Coronary artery (tissue), 2 donors: Measurements from ENCODE around the gene GSX2.
"Not testable (repeated sequence)": the region's sequence is repeated elsewhere in the genome, so short reads cannot be mapped to it uniquely, and the experiment has no call there.

ENCODE experiments used
- DNase-seq: peaks from one replicate; pipeline ENCODE4 v3.0.0-alpha.2; 2017; ENCODE audit warnings: low spot score
- H3K27ac ChIP-seq, 2 donors: fragments of 200-600 bp; sonication (generic); one replicate each; pipeline ENCODE4 v1.5.1; 2016 to 2019
- H3K4me3 ChIP-seq: fragments of 200-600 bp; sonication (generic); 2 replicates; pipeline ENCODE4 v1.5.1; 2016; ENCODE audit warnings: mild to moderate bottlenecking, moderate library complexity
- TF ChIP-seq, protein P1 (sequence below): fragments of 200-600 bp; sonication (generic); IDR thresholded peaks from one replicate; pipeline ENCODE4 v1.5.1; 2019; ENCODE audit warnings: antibody characterized with exemption

The GSX2 gene

DNA sequence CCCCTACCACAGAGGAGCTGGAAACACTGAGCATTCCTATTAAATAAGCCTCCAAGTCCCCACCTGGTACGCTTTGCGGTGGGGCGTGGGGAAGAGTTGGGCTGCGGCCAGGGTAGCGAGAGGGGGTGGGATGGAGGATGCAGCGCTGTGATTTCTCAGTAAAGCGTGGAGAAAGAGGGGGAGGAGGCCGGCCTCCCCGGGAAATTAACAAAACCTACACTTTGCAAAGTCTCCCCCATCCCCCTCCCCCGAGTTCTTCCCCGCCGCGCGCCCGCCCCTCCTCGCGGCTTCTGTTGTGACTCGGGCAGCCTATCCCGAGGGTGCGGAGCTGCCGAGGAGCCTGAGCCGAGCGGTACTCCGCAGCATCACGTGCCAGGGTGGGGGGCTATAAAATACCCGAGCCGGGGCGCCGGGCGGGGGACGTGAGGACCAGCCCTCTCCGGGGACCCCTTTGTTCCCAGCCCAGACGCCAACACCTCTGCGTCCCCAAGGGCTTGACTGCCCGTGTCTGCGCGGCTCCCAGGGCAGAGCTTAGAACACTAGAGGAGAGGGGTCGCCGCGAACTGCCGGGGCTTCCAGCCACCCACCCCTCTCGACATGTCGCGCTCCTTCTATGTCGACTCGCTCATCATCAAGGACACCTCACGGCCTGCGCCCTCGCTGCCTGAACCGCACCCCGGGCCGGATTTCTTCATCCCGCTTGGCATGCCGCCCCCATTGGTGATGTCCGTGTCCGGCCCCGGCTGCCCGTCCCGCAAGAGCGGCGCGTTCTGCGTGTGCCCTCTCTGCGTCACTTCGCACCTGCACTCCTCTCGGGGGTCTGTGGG, at the start of gene GSX2:
Gene GSX2, plus strand, starts transcription at position 416 of the 827 bp plus-strand sequence. Its CDS starts 182 bp downstream, at position 598.
- TF ChIP-seq, protein P1, sequence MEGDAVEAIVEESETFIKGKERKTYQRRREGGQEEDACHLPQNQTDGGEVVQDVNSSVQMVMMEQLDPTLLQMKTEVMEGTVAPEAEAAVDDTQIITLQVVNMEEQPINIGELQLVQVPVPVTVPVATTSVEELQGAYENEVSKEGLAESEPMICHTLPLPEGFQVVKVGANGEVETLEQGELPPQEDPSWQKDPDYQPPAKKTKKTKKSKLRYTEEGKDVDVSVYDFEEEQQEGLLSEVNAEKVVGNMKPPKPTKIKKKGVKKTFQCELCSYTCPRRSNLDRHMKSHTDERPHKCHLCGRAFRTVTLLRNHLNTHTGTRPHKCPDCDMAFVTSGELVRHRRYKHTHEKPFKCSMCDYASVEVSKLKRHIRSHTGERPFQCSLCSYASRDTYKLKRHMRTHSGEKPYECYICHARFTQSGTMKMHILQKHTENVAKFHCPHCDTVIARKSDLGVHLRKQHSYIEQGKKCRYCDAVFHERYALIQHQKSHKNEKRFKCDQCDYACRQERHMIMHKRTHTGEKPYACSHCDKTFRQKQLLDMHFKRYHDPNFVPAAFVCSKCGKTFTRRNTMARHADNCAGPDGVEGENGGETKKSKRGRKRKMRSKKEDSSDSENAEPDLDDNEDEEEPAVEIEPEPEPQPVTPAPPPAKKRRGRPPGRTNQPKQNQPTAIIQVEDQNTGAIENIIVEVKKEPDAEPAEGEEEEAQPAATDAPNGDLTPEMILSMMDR, result no peak
- H3K4me3 ChIP-seq, result peak within 1 kb of the TSS; percentile 69
- no peak for DNase-seq
- H3K27ac ChIP-seq, result no peak within 1 kb of the TSS

GRCh38 chr4:54050214-54050904, 49.6 kb upstream of the GSX2 start:
- H3K4me3 ChIP-seq, result no peak overlapping the region
- TF ChIP-seq, protein P1, result no peak
- DNase-seq, result no peak
- H3K27ac ChIP-seq, result no peak overlapping the region

GRCh38 chr4:54053322-54053721, 46.6 kb upstream of the GSX2 start:
- H3K27ac ChIP-seq, DNase-seq, H3K4me3 ChIP-seq: not testable (repeated sequence)

DNA sequence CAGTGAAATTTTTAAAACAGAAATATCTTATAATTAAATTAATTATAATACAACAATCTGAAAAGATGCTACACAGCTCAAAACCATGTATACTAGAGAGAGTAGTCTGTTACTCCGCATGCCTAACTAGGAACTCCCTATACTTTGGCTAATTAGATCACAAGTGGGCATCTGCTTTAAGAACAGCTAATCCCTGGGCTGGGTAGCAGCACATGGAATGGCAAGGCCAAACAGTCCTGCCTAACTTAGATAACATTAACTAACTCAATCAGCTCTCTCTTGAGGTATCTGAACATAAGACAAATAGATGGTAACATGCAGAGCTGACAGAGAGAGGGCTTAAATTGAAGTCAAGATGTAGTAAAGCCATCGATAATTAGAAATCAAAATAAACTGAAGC, 45.5 kb upstream of the GSX2 start:
- no peak for DNase-seq
- Histone ChIP-seq H3K4me3 (no peak overlapping the region), H3K27ac (no peak overlapping the region)
- TF ChIP-seq, protein P1, result no peak

- no peak overlapping the region for H3K27ac ChIP-seq
- TF ChIP-seq, protein P1, result no peak
- H3K4me3 ChIP-seq, result no peak overlapping the region
- DNase-seq, result no peak
Measured at GRCh38 chr4:54055494-54055893, 44.5 kb upstream of the GSX2 start.

DNA sequence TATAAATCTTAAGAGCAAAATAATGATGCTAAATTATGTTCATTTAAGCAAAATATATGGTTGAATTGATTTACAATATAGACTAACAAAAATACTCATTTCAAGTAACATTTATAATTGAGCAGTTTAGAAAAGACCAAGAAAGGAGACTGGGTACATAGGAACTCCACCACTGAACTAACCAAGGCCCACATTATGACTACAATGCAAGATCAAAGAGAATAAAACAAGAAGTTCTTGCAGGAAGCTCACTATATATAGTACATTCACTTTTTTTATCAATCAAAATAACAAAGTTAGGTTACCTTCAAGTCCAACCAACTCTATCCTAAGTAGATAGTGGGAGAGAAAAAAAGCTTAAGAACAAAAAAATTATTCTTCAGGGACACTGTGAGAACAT, 43.6 kb upstream of the GSX2 start:
- DNase-seq, result no peak
- H3K27ac ChIP-seq, result no peak overlapping the region
- TF ChIP-seq, protein P1, result no peak
- H3K4me3 ChIP-seq, result no peak overlapping the region

DNA sequence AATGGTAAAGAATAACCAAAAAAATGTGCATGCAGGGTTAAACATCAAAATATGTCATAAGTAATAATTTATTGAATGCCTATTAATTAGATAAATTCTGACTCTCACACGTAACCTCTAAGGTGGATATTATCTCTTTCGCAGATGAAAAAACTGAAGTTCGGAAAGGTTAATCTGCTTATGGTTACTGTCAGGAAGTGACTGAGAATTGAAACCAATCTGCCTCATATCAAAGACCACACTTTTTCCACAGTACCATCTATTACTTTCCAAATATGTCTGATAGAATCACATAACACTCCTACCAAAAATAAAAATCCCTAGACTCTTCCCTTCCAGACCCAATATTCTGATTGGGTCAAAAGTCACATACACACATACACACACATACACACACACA, 41.8 kb upstream of the GSX2 start:
- no peak overlapping the region for H3K4me3 ChIP-seq
- no peak for DNase-seq
- TF ChIP-seq, protein P1, result no peak
- H3K27ac ChIP-seq, result no peak overlapping the region
